C4-2B (cell line): ENCODE data around the gene GOLT1B.

Experiments
- H3K27ac ChIP-seq: fragments of 450-650 bp; 2 replicates; pipeline ENCODE4 v1.5.1; 2017
- CTCF ChIP-seq: fragments of 450-650 bp; conservative IDR thresholded peaks from 2 replicates; pipeline ENCODE4 v1.5.1; 2017; ENCODE audit warnings: mild to moderate bottlenecking
- ZFX ChIP-seq: fragments of 450-650 bp; IDR thresholded peaks from 2 replicates; pipeline ENCODE4 v1.6.1; 2017

GOLT1B gene

GRCh38 chr12:21502872-21503271 lies 1.3 kb downstream of the GOLT1B start:
- no peak overlapping the region for H3K27ac ChIP-seq
- TF ChIP-seq ZFX (no peak), CTCF (no peak)

- TF ChIP-seq CTCF (no peak), ZFX (no peak)
Measured at GRCh38 chr12:21505888-21506287, 4.3 kb downstream of the GOLT1B start.

GRCh38 chr12:21507849-21508248 lies 6.3 kb downstream of the GOLT1B start:
- H3K27ac ChIP-seq = no peak overlapping the region
- TF ChIP-seq ZFX = no peak
- no peak for TF ChIP-seq CTCF

More at GRCh38 chr12:21505888-21506287, 4.3 kb downstream of the GOLT1B start:
- no peak overlapping the region for H3K27ac ChIP-seq

GRCh38 chr12:21509768-21510167 lies 8.2 kb downstream of the GOLT1B start:
- TF ChIP-seq ZFX (no peak), CTCF (no peak)
- no peak overlapping the region for H3K27ac ChIP-seq

- H3K27ac ChIP-seq = no peak overlapping the region
- TF ChIP-seq ZFX = no peak
Measured at GRCh38 chr12:21516281-21516680, 14.7 kb downstream of the GOLT1B start.

GRCh38 chr12:21518451-21518850 lies 16.9 kb downstream of the GOLT1B start:
- TF ChIP-seq ZFX = no peak
- TF ChIP-seq CTCF = no peak
- H3K27ac ChIP-seq = no peak overlapping the region

- no peak overlapping the region for H3K27ac ChIP-seq
- no peak for TF ChIP-seq CTCF
- no peak for TF ChIP-seq ZFX
Measured at GRCh38 chr12:21521541-21521940, 20.0 kb downstream of the GOLT1B start.

GRCh38 chr12:21523148-21523547 lies 21.6 kb downstream of the GOLT1B start:
- H3K27ac ChIP-seq = no peak overlapping the region
- TF ChIP-seq CTCF = no peak
- no peak for TF ChIP-seq ZFX
